DOHH2 (cell line): ENCODE data around the gene PLA2G12A.

ENCODE experiments used
- H3F3A ChIP-seq: fragments of 200-600 bp; sonication (generic), shearing (Covaris generic); 2 replicates; pipeline ENCODE4 v1.6.0; 2016; ENCODE audit warnings: antibody characterized with exemption, mild to moderate bottlenecking; ENCODE audit not compliant: control insufficient read depth, insufficient read depth
- H3K27ac ChIP-seq: fragments of 200-600 bp; sonication (generic); 2 replicates; pipeline ENCODE4 v1.5.1; 2014; ENCODE audit warnings: low read depth, mild to moderate bottlenecking, low read length, moderate library complexity
- H3K27me3 ChIP-seq: fragments of 200-600 bp; sonication (generic); 2 replicates; pipeline ENCODE4 v1.6.1; 2014; ENCODE audit warnings: mild to moderate bottlenecking, low read length, mixed read lengths; ENCODE audit not compliant: control insufficient read depth
- H3K36me3 ChIP-seq: fragments of 200-600 bp; sonication (generic); 2 replicates; pipeline ENCODE4 v1.6.1; 2014; ENCODE audit warnings: mild to moderate bottlenecking, low read length, moderate library complexity, mixed read lengths; ENCODE audit not compliant: control insufficient read depth
- H3K4me1 ChIP-seq: fragments of 200-600 bp; sonication (generic); 2 replicates; pipeline ENCODE4 v1.6.1; 2014; ENCODE audit warnings: mild to moderate bottlenecking, low read length, mixed read lengths; ENCODE audit not compliant: control insufficient read depth
- H3K4me2 ChIP-seq: fragments of 200-600 bp; sonication (generic); 2 replicates; pipeline ENCODE4 v1.6.0; 2014; ENCODE audit warnings: mild to moderate bottlenecking, low read length, moderate library complexity
- H3K4me3 ChIP-seq: fragments of 200-600 bp; sonication (generic); 2 replicates; pipeline ENCODE4 v1.5.1; 2014; ENCODE audit warnings: mild to moderate bottlenecking, low read length, mixed read lengths
- H3K79me2 ChIP-seq: fragments of 200-600 bp; sonication (generic); 2 replicates; pipeline ENCODE4 v1.6.1; 2014; ENCODE audit warnings: mild to moderate bottlenecking, low read length, mixed read lengths; ENCODE audit not compliant: control insufficient read depth
- H3K9me2 ChIP-seq: fragments of 200-600 bp; sonication (generic); replicated peaks from 2 replicates; pipeline ENCODE4 v1.6.1; 2014; ENCODE audit warnings: mild to moderate bottlenecking, low read length, mixed read lengths; ENCODE audit not compliant: control insufficient read depth
- H3K9me3 ChIP-seq: fragments of 200-600 bp; sonication (generic); 2 replicates; pipeline ENCODE4 v1.6.1; 2014; ENCODE audit warnings: antibody characterized with exemption, low read length, mixed read lengths; ENCODE audit not compliant: control insufficient read depth, insufficient read depth
- H4K20me1 ChIP-seq: fragments of 200-600 bp; sonication (generic); 2 replicates; pipeline ENCODE4 v1.6.0; 2014; ENCODE audit warnings: low read depth, mild to moderate bottlenecking, antibody characterized with exemption, low read length, moderate library complexity; ENCODE audit not compliant: control insufficient read depth, insufficient read depth
- CTCF ChIP-seq: fragments of 200-600 bp; sonication (generic); IDR thresholded peaks from one replicate; pipeline ENCODE4 v1.5.1; 2014; ENCODE audit warnings: antibody characterized with exemption, mild to moderate bottlenecking, low read depth, low read length; ENCODE audit not compliant: poor library complexity, severe bottlenecking
- EZH2phosphoT487 ChIP-seq: fragments of 200-600 bp; sonication (generic); IDR thresholded peaks from 2 replicates; pipeline ENCODE4 v1.6.1; 2017; ENCODE audit warnings: borderline replicate concordance, mild to moderate bottlenecking, antibody characterized with exemption, low read length, moderate library complexity, mixed read lengths

Gene PLA2G12A

DNA sequence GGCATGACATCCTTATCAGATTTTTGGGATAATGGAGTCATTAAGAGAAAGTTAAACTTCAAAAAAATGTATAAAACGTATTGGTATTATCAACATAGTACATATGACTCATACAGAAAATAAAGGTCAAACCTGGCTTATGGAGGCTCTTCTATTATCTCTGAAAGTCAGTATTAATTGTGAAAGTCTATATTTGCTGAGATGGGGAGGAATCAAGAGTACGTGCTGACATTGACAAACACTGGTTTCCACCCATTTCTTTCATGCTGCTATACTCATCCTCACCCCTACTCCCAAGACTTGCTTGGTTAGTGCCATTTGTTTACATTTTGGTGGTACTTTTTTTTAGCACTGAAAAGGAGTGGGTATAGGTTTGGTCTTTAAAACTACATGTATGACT is 30.8 kb upstream of the PLA2G12A start:
- peaks cover 10% of the 10 kb centered on the region for H3K27me3 ChIP-seq
- H3K4me1 ChIP-seq, result no peaks in the 10 kb centered on the region
- H3K4me3 ChIP-seq, result no peak overlapping the region
- no peaks in the 10 kb centered on the region for H3K79me2 ChIP-seq
- no peak overlapping the region for H3K27ac ChIP-seq
- no peaks in the 10 kb centered on the region for H3K9me3 ChIP-seq
- H3F3A ChIP-seq, result no peaks in the 10 kb centered on the region
- TF ChIP-seq EZH2phosphoT487 (no peak), CTCF (no peak)
- H3K9me2 ChIP-seq, result no peaks in the 10 kb centered on the region
- no peaks in the 10 kb centered on the region for H4K20me1 ChIP-seq
- H3K36me3 ChIP-seq, result no peaks in the 10 kb centered on the region
- no peak overlapping the region for H3K4me2 ChIP-seq

DNA sequence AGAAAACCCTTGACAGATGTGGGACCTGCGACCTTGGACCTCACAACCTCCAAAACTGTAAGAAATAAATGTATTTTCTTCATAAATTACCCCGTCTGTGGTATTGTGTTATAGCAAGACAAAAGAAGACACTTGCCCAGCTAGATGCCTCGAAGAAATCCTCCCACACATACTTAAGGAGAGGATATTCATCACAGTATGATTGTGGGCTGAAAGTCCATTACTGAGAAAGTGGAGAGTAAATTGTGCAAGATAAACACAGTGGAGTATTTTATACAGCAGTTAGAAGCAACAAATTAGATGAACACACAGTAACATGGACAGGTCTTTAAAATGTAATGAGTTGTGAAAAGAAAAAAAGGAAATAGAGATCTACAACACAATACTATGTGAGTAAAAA is 25.8 kb upstream of the PLA2G12A start:
- Histone ChIP-seq H3K9me3 (no peaks in the 10 kb centered on the region), H3K4me2 (no peak overlapping the region), H3K27ac (no peak overlapping the region), H4K20me1 (no peaks in the 10 kb centered on the region), H3K27me3 (peaks cover 5% of the 10 kb centered on the region; the same call in 1 of the 2 replicates), H3K9me2 (no peaks in the 10 kb centered on the region), H3K79me2 (no peaks in the 10 kb centered on the region), H3K36me3 (no peaks in the 10 kb centered on the region), H3K4me3 (no peak overlapping the region), H3K4me1 (no peaks in the 10 kb centered on the region), H3F3A (no peaks in the 10 kb centered on the region)
- TF ChIP-seq CTCF, result no peak
- no peak for TF ChIP-seq EZH2phosphoT487

GRCh38 chr4:109754093-109754857 is 24.4 kb upstream of the PLA2G12A start:
- Histone ChIP-seq H4K20me1 (no peaks in the 10 kb centered on the region), H3K4me3 (no peak overlapping the region), H3K4me1 (no peaks in the 10 kb centered on the region), H3K36me3 (no peaks in the 10 kb centered on the region), H3K27ac (no peak overlapping the region), H3K27me3 (no peaks in the 10 kb centered on the region), H3K9me2 (no peaks in the 10 kb centered on the region), H3K9me3 (no peaks in the 10 kb centered on the region), H3F3A (no peaks in the 10 kb centered on the region), H3K79me2 (no peaks in the 10 kb centered on the region), H3K4me2 (no peak overlapping the region)
- TF ChIP-seq CTCF (no peak), EZH2phosphoT487 (no peak)
